HG02678 (cell line): ENCODE results near the gene RAB3IL1.

Experiments used
- ATAC-seq: cut with Tn5 transposase; IDR thresholded peaks from one replicate; pipeline ENCODE4 v1.9.1; 2021; ENCODE audit warnings: mild to moderate bottlenecking, moderate library complexity; ENCODE audit not compliant: unreplicated experiment

The RAB3IL1 gene

GRCh38 chr11:61905801-61906521 lies 11.4 kb downstream of the RAB3IL1 start:
- no peak for ATAC-seq

- ATAC-seq: no peak
Observed at GRCh38 chr11:61905067-61905696, 12.2 kb downstream of the RAB3IL1 start.

GRCh38 chr11:61904539-61905048 lies 12.8 kb downstream of the RAB3IL1 start:
- no peak for ATAC-seq

GRCh38 chr11:61903845-61904244 lies 13.5 kb downstream of the RAB3IL1 start:
- ATAC-seq: no peak

- ATAC-seq: no peak
Observed at GRCh38 chr11:61902313-61902712, 15.1 kb downstream of the RAB3IL1 start.

- ATAC-seq: no peak
Observed at GRCh38 chr11:61901397-61901796, 16.0 kb downstream of the RAB3IL1 start.

- ATAC-seq: no peak
Observed at GRCh38 chr11:61900251-61900650, 17.1 kb downstream of the RAB3IL1 start.

- ATAC-seq: peak; percentile 80
Observed at GRCh38 chr11:61899146-61899841, 18.1 kb downstream of the RAB3IL1 start.

GRCh38 chr11:61898247-61898582 lies 19.2 kb downstream of the RAB3IL1 start:
- no peak for ATAC-seq

- no peak for ATAC-seq
Observed at GRCh38 chr11:61897387-61898246, 19.7 kb downstream of the RAB3IL1 start.

- no peak for ATAC-seq
Observed at GRCh38 chr11:61896665-61897386, 20.5 kb downstream of the RAB3IL1 start.

- no peak for ATAC-seq
Observed at GRCh38 chr11:61895718-61896059, 21.7 kb downstream of the RAB3IL1 start.

- no peak for ATAC-seq
Observed at GRCh38 chr11:61895046-61895717, 22.2 kb downstream of the RAB3IL1 start.

- no peak for ATAC-seq
Observed at GRCh38 chr11:61893981-61894380, 23.4 kb downstream of the RAB3IL1 start.

GRCh38 chr11:61892085-61892370 lies 25.3 kb downstream of the RAB3IL1 start:
- peak; percentile 40 for ATAC-seq

GRCh38 chr11:61891331-61892084 lies 25.9 kb downstream of the RAB3IL1 start, which contains the start of gene FADS3:
TSS of gene FADS3 (minus strand) at chr11:61891545. CDS start at chr11:61891381, 164 bp downstream.
- peak; percentile 71 for ATAC-seq

GRCh38 chr11:61890529-61891330 lies 26.6 kb downstream of the RAB3IL1 start:
- ATAC-seq: peak; percentile 17

- ATAC-seq: no peak
Observed at GRCh38 chr11:61889831-61890230, 27.5 kb downstream of the RAB3IL1 start.
